HS-5 (cell line): ENCODE data around the gene S100B.

Source experiments
- DNase-seq: peaks from one replicate; pipeline ENCODE4 v3.0.0-alpha.2; 2012; ENCODE audit warnings: low read depth

The S100B gene

GRCh38 chr21:46560568-46561444, 44.1 kb downstream of the S100B start:
- no peak for DNase-seq

- no peak for DNase-seq
Observed at GRCh38 chr21:46559291-46559983, 45.4 kb downstream of the S100B start.

- DNase-seq, result no peak
Observed at GRCh38 chr21:46557919-46558392, 46.9 kb downstream of the S100B start.

GRCh38 chr21:46557469-46557868, 47.4 kb downstream of the S100B start:
- no peak for DNase-seq

- DNase-seq, result no peak
Observed at GRCh38 chr21:46556802-46557201, 48.1 kb downstream of the S100B start.

- no peak for DNase-seq
Observed at GRCh38 chr21:46555678-46556077, 49.2 kb downstream of the S100B start.

GRCh38 chr21:46555225-46555617, 49.7 kb downstream of the S100B start:
- no peak for DNase-seq

- no peak for DNase-seq
Observed at GRCh38 chr21:46554431-46555224, 50.3 kb downstream of the S100B start.

- DNase-seq, result no peak
Observed at GRCh38 chr21:46553993-46554392, 50.9 kb downstream of the S100B start.

- no peak for DNase-seq
Observed at GRCh38 chr21:46552865-46553379, 52.0 kb downstream of the S100B start.

GRCh38 chr21:46552274-46552673, 52.6 kb downstream of the S100B start:
- DNase-seq, result no peak

- DNase-seq, result no peak
Observed at GRCh38 chr21:46551636-46552241, 53.1 kb downstream of the S100B start.

- DNase-seq, result no peak
Observed at GRCh38 chr21:46550116-46550941, 54.6 kb downstream of the S100B start.

GRCh38 chr21:46549650-46550049, 55.2 kb downstream of the S100B start:
- DNase-seq, result no peak
